ENCODE data around the gene GRID2. TPM values are rescaled to one million over a fixed set of nuclear protein-coding genes. Genes with fewer than 3 reads are reported as not detected.

GRID2 gene
- total and polyA plus RNA-seq, 2 of the 13 experiments (the other 11 are each of a cell fraction or from before 2014, with no cell fraction given) = not detected

- H3K36me3 ChIP-seq (replicated peaks in 1 of 2; ENCODE audit: control insufficient read depth in 1 of 2, insufficient read depth in 2 of 2, low read length in 2 of 2) = no peaks in the 10 kb centered on the region
- H3K27ac ChIP-seq (ENCODE audit: extremely low read length, insufficient read depth, low read length) = no peak overlapping the region
- ChIA-PET CTCF (ENCODE audit: low intra/inter-chr PET ratio, low total read pairs) (no interaction called here), POLR2A (no interaction called here)
- ATAC-seq (no peak), DNase-seq (ENCODE audit: low spot score) (no peak), FAIRE-seq (no peak)
- H3K4me1 ChIP-seq (ENCODE audit: insufficient read depth, low read length) = no peaks in the 10 kb centered on the region
- H3K9ac ChIP-seq (ENCODE audit: insufficient read depth, low read depth, low read length) = no peak overlapping the region
- H3K9me3 ChIP-seq (ENCODE audit: low read length) = no peaks in the 10 kb centered on the region
- TF ChIP-seq MTF2 (CRISPR knock-in tag; IDR thresholded peaks at IDR 0.05; ENCODE audit: borderline replicate concordance) = no peak
- TF ChIP-seq ZNF703 (CRISPR knock-in tag; IDR thresholded peaks at IDR 0.05; ENCODE audit: borderline replicate concordance) = no peak
- no peak for TF ChIP-seq TCF7L2 (IDR thresholded peaks at IDR 0.05; ENCODE audit: low read depth, low read length)
- TF ChIP-seq ZBTB43 (CRISPR knock-in tag; conservative IDR thresholded peaks at IDR 0.05) = no peak
- no peak for TF ChIP-seq ZNF780A (CRISPR knock-in tag; IDR thresholded peaks at IDR 0.05)
- TF ChIP-seq ZNF557 (CRISPR knock-in tag; IDR thresholded peaks at IDR 0.05) = no peak
- TF ChIP-seq CBX2 (IDR thresholded peaks at IDR 0.05; ENCODE audit: low read depth, low read length) = no peak
- TF ChIP-seq CBX2 (CRISPR knock-in tag; IDR thresholded peaks at IDR 0.05; ENCODE audit: low read depth) = no peak
- no peak for TF ChIP-seq ZFP36 (IDR thresholded peaks at IDR 0.05; ENCODE audit: borderline replicate concordance, low read depth, low read length, partially characterized antibody)
- TF ChIP-seq KAT2B (IDR thresholded peaks at IDR 0.05; ENCODE audit: borderline replicate concordance, low read depth, low read length) = no peak
- TF ChIP-seq CHD4 (IDR thresholded peaks at IDR 0.05; ENCODE audit: borderline replicate concordance, low read length) = no peak
- TF ChIP-seq ZNF512B (CRISPR knock-in tag; IDR thresholded peaks at IDR 0.05; ENCODE audit: borderline replicate concordance) = no peak
- TF ChIP-seq MZF1 (CRISPR knock-in tag; IDR thresholded peaks at IDR 0.05; ENCODE audit: borderline replicate concordance) = no peak
- TF ChIP-seq ZNF572 (CRISPR knock-in tag; IDR thresholded peaks at IDR 0.05) = no peak
- TF ChIP-seq RARG (CRISPR knock-in tag; IDR thresholded peaks at IDR 0.05; ENCODE audit: low read depth) = no peak
- TF ChIP-seq ZNF616 (CRISPR knock-in tag; IDR thresholded peaks at IDR 0.05; ENCODE audit: low read depth) = no peak
- no peak for TF ChIP-seq LBX2 (CRISPR knock-in tag; IDR thresholded peaks at IDR 0.05; ENCODE audit: borderline replicate concordance)
- TF ChIP-seq KDM6A (CRISPR knock-in tag; IDR thresholded peaks at IDR 0.05; ENCODE audit: low read depth) = no peak
- H4K20me1 ChIP-seq (ENCODE audit: insufficient read depth, low read length) = no peaks in the 10 kb centered on the region
- no TSS peak for BruUV-seq (replicated peaks)
- WGBS (ENCODE audit: low lambda C conversion rate) = 0% methylated on average over 2 of the region's 2 CpGs
- no peak overlapping the region for H3K4me3 ChIP-seq (replicated peaks in 1 of 3; ENCODE audit: insufficient read depth in 1 of 3, low read depth in 2 of 3, low read length in 3 of 3)
- no peak overlapping the region for H3K4me2 ChIP-seq (ENCODE audit: low read depth, low read length)
- H3K27me3 ChIP-seq (ENCODE audit: control insufficient read depth in 1 of 2, insufficient read depth in 2 of 2, low read length in 2 of 2) = no peaks in the 10 kb centered on the region; a peak in 1 of 5 replicates
- intact Hi-C loops (cut with micrococcal nuclease; ENCODE audit: unreplicated experiment) (no loop called here), in situ Hi-C loops (cut with HindIII; ENCODE audit: extremely low pct_ligation_motif_present, low pct_unique_long_range_greater_than_20kb) (no loop called here)
- H3K79me2 ChIP-seq (ENCODE audit: insufficient read depth, low read length) = no peaks in the 10 kb centered on the region
- H2AFZ ChIP-seq (ENCODE audit: low read length) = no peak overlapping the region
These were observed 714.5 kb downstream of the GRID2 start for GRCh38 chr4:93018243-93018642.

Measured in HepG2 (cell line).